SHP77 (cell line): ENCODE results near the gene SORCS3.

Experiments
- DNase-seq, 2 experiments: peaks; one replicate each; lab custom pipeline; 2025; lab: John Stamatoyannopoulos, UW

SORCS3 gene

DNA sequence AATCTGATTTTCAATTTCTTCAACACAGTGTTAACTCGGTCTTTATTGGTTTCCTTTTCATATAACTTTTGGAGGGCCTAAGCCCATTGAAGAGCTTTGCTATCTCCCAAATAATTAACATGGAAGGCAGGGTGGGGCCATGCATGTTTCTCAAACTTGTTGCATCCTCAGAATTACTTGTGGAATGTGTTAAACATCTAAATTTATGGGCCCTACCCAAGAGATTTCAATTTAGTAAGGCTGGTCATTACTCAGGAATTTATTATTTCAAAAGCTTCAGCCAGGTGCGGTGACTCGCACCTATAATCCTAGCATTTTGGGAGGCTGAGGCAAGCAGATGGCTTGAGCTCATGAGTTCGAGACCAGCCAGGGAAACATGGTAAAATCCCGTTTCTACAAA, 208.9 kb downstream of the SORCS3 start:
- no peak for DNase-seq

- no peak for DNase-seq
These were observed 227.0 kb downstream of the SORCS3 start for GRCh38 chr10:104867966-104868598.

DNA sequence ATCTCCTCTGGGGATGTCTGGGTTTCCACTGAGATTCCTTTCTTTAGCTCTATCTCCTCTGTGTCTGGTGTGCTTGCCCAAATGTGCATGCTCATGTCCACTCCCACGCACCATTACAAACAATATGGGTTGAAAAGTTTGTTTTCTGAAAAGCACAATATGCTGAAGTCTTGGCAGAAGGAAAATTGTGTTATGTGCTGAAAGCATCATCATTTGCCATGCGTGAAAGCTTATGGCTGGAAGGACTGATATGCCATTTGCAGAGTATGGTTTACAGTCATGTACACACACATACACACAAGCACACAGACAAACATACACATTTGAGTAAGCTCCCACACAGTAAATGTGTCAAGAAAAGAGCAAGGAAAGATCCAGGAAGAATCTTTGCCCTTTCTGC, 231.6 kb downstream of the SORCS3 start:
- DNase-seq: no peak

DNA sequence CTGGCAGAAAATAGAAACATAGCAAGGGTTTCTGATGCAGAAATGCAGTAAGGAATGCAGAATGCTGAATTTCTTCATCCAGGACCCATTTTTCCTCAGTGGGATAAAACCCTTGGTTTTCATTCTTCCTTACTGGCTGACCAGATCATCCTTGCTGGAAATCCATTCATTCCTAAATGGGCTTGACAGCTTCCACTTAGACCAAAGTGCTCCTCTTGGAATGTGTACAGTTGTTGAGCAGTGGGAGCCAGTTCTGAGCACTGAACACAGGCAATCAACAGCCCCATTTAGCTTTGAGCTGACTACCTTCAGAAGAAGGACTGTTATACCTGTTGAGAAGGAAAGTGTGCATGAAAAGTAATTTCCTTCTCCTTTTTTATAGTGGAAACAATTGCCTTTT, 232.1 kb downstream of the SORCS3 start:
- no peak for DNase-seq

DNA sequence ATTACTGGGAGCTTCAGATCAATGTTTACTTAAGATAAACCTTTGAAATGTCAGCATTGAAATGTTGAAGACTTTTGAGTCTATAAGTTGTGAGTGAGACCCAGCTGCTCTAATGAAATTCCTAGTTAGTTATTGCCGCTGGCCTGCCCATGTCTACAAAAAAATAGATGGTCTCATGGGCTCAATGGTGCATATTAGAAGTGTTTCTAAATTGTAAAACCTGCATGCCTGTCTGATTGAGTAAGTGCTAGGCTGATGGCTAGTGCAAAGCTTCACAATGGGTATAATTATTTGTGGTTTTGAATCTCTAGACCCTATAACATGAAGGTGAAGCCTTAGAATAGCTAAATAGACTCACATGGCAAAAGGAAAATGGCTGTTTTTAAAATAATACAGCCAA, 234.5 kb downstream of the SORCS3 start:
- DNase-seq: no peak

GRCh38 chr10:104880624-104881398, 239.7 kb downstream of the SORCS3 start:
- DNase-seq: no peak

DNA sequence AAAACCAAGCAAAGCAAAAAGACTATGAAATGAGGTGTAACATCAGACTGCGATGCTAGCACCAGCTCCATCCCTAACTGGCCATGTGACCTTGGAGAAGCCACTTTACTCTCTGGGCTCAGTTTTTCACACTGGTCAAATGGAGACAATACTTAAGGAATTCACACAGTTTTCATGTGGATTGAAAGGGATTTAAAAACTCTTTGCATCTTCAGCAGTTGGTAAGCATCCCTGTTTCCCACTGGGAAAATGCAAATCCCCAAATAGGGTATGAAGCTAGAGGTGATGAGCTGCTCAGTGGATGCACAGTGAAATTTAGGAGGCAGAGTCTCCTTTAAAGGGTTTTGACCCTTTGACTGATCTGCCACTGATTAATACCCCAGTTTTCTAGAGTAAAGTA, 240.7 kb downstream of the SORCS3 start:
- DNase-seq: no peak

DNA sequence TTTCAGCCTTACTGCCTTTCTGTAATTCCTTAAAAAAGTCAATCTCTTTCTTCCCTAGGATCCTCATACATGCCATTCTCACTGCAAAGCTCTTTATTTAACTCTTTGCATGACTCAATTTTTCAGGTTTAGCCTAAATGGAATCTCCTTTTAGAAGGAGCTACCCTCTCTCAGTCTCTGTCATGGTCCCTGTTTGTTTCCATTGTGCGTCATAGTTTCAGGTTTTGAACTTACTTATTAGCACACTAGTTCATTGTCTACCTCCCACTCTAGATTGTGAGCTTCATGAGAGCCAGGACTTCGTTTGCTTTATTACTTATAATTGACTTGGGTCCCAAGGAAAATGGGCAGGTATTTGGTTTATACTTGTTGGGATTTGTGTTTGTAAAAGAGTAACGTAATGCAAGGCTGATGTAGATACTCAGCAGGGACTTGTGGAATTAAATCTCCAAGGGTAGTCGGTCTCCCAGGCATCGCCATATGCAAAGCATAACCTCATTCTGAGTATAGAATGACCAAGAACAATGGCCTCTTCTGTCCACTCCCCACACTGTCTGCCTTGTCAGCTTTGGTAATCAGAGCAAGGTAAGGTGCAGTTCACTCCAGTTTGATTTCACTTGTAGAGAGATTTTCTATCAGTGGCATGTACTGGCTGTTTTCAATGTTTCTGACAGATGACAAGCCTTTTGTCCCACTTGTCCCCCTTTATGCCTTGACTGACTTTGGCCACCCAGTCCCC, 252.0 kb downstream of the SORCS3 start:
- no peak for DNase-seq

DNA sequence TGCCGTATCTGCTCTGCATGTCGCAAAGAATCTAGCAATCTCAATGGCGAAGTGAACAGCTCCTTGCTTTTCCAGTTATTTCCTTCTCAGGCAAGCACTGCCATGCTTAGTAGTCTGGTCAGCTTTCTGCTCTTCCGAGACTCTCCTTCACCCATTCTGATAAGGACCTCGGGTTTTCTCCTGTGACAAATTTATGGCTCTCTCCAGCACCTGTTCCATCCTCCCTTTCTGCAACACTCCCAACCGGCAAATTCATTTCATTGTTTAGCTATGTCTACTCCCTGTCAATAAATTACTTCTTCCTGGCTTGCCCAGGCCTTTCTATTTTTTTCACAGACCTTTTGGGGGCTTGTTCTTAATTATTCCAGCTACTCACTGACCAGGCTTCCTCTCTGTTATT, 252.6 kb downstream of the SORCS3 start:
- DNase-seq: no peak

DNA sequence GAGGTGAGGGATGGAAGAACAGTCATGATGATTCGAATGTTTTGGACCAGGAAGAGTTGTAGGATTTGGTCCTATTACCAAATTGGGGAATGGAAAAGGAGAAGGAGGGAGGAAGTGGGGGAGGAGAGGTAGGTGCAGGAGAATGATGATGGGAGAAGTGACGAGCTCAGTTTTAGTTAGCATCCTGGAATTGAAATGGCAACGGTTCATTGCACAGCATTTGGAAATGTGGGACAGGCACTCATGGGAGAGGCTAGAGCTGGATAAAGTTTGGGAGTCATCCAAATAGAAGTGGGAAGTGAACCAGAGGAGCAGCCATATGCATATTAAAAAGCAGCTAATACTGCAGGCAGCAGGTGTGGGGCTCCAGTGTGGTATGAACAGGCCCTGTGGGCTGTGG, 253.6 kb downstream of the SORCS3 start:
- DNase-seq: no peak

GRCh38 chr10:104895541-104895940, 254.5 kb downstream of the SORCS3 start:
- no peak for DNase-seq

GRCh38 chr10:104895981-104896380, 254.9 kb downstream of the SORCS3 start:
- no peak for DNase-seq

- no peak for DNase-seq
These were observed 256.6 kb downstream of the SORCS3 start for GRCh38 chr10:104897696-104898095.

- no peak for DNase-seq
These were observed 258.7 kb downstream of the SORCS3 start for GRCh38 chr10:104899779-104900178.

- no peak for DNase-seq
These were observed 262.3 kb downstream of the SORCS3 start for GRCh38 chr10:104903433-104903832.

DNA sequence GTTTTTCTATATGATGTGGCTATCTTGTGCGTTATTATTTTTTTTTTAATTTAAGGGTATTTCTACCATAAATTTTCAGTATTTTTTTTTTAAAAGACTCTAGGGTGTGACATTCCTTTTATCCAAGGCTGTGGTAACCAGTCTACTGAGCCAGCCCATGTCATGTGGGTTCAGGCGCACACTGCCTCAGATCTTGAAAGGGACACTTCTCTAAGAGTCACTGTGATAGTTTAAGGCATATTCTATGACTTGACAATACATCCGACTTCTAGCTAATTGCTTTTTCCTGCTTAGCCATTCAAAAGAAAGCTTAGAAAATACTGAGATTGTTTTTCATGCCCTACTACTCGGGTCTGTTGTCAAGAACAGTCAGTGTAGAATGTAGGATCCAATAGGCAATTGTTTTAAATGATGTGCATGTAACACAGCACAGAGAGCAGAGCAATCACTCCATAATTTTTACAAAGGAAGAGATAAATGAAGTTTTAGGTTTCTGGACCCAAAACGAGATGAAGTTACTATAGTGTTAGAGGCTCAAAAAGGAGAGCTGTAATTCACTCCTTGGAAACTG, 263.7 kb downstream of the SORCS3 start:
- DNase-seq: no peak

GRCh38 chr10:104906112-104906511, 265.0 kb downstream of the SORCS3 start:
- no peak for DNase-seq

DNA sequence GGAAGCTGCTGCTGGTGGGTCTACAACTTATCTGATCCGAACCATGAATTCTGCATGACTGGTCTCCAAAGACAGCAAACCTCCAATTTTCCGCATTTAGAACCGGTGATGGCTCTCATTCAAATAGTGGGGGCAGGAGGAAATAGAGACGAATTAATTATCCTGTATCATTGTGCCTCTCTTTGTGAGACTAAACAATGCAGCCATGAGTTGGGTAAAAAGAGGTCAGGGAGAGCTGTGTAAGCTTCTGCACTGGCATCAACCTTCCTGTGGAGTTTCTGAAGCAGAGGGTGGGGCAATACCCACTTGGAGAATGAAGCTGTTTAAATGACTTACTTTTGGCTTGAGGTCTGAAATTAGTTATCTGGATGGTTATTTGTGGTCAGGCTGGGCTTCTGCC, 266.4 kb downstream of the SORCS3 start:
- no peak for DNase-seq

- DNase-seq: no peak
These were observed 267.5 kb downstream of the SORCS3 start for GRCh38 chr10:104908581-104908980.

- DNase-seq: no peak
These were observed 269.6 kb downstream of the SORCS3 start for GRCh38 chr10:104910712-104911111.

- DNase-seq: no peak
These were observed 272.3 kb downstream of the SORCS3 start for GRCh38 chr10:104913390-104913789.

GRCh38 chr10:104920476-104920875, 279.4 kb downstream of the SORCS3 start:
- no peak for DNase-seq

DNA sequence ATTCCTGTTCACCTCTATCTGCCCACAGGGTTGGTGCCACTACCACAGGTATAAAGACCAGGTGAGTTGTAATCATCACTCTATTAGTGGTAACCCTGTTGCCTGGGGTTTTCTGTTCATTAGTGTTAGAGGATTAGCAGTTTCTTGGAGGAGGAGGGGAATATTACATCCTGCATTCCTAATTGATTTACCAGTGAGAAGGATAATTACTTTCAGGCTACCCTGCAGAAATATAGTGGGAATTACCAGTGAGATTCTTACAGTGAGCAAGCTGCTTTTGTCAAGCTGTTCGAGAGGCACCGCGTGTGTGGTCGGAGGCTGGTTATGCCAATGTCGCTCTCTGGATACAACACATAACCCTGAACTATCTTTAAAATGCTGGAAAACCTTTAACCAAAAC, 280.7 kb downstream of the SORCS3 start:
- DNase-seq: no peak
